Mesodermal cell (in vitro differentiated cells): ENCODE data around the gene RHBDD1.

Source experiments
- H3K27ac ChIP-seq: 2 replicates; pipeline ENCODE4 v1.7.0; 2013; ENCODE audit warnings: mild to moderate bottlenecking, low read depth, low read length, moderate library complexity; ENCODE audit not compliant: severe bottlenecking
- H3K36me3 ChIP-seq: 2 replicates; pipeline ENCODE4 v1.7.1; 2013; ENCODE audit warnings: mild to moderate bottlenecking, low read length, moderate library complexity; ENCODE audit not compliant: control insufficient read depth, insufficient read depth
- H3K4me1 ChIP-seq: one replicate; pipeline ENCODE4 v1.7.1; 2013; ENCODE audit warnings: mild to moderate bottlenecking, low read length; ENCODE audit not compliant: insufficient read depth, control insufficient read depth, poor library complexity, severe bottlenecking
- H3K4me3 ChIP-seq: 2 replicates; pipeline ENCODE4 v1.7.0; 2013; ENCODE audit warnings: low read length, control low read depth, mild to moderate bottlenecking; ENCODE audit not compliant: insufficient read depth, poor library complexity, severe bottlenecking; ENCODE audit errors: extremely low read depth
- H3K9me3 ChIP-seq: 2 replicates; pipeline ENCODE4 v1.7.1; 2013; ENCODE audit warnings: mild to moderate bottlenecking, low read length, moderate library complexity; ENCODE audit not compliant: control insufficient read depth
- WGBS, 2 experiments: methylation state at CpG; one replicate each; pipeline ENCODE4 v1.1.5; 2013; ENCODE audit warnings: missing lambda C conversion rate in 2 of 2; ENCODE audit not compliant: insufficient coverage in 2 of 2; 5-methylcytosine and 5-hydroxymethylcytosine counted together

Gene RHBDD1

GRCh38 chr2:226887940-226888339 is 52.1 kb downstream of the RHBDD1 start:
- Histone ChIP-seq H3K4me3 (no peak overlapping the region), H3K36me3 (no peaks in the 10 kb centered on the region), H3K9me3 (no peaks in the 10 kb centered on the region), H3K4me1 (no peaks in the 10 kb centered on the region), H3K27ac (no peak overlapping the region)
- no CpG with 5 or more reads among the region's 6 CpGs for WGBS, 2 experiments

GRCh38 chr2:226888378-226888965 is 52.6 kb downstream of the RHBDD1 start:
- 85 to 93% methylated on average over 2 of the region's 2 CpGs for WGBS, 2 experiments
- no peaks in the 10 kb centered on the region for H3K36me3 ChIP-seq
- no peak overlapping the region for H3K27ac ChIP-seq
- H3K4me3 ChIP-seq: no peak overlapping the region
- H3K4me1 ChIP-seq: no peaks in the 10 kb centered on the region
- no peaks in the 10 kb centered on the region for H3K9me3 ChIP-seq

- WGBS, 2 experiments: 80 to 87% methylated on average over 2 to 4 of the region's 4 CpGs
- no peak overlapping the region for H3K27ac ChIP-seq
- H3K9me3 ChIP-seq: no peaks in the 10 kb centered on the region
- H3K4me3 ChIP-seq: no peak overlapping the region
- no peaks in the 10 kb centered on the region for H3K4me1 ChIP-seq
- no peaks in the 10 kb centered on the region for H3K36me3 ChIP-seq
These were observed 53.1 kb downstream of the RHBDD1 start for GRCh38 chr2:226888971-226889370.

- no CpG with 5 or more reads among the region's 1 CpG for whole genome bisulfite sequencing, 2 experiments
- Histone ChIP-seq H3K36me3 (no peaks in the 10 kb centered on the region), H3K9me3 (no peaks in the 10 kb centered on the region), H3K4me1 (no peaks in the 10 kb centered on the region), H3K27ac (no peak overlapping the region), H3K4me3 (no peak overlapping the region)
These were observed 54.4 kb downstream of the RHBDD1 start for GRCh38 chr2:226890286-226890685.

- 89 to 100% methylated on average over 1 of the region's 2 CpGs for WGBS, 2 experiments
- Histone ChIP-seq H3K9me3 (no peaks in the 10 kb centered on the region), H3K27ac (no peak overlapping the region), H3K4me1 (no peaks in the 10 kb centered on the region), H3K4me3 (no peak overlapping the region), H3K36me3 (no peaks in the 10 kb centered on the region)
These were observed 56.1 kb downstream of the RHBDD1 start for GRCh38 chr2:226891780-226892590.

- no peak overlapping the region for H3K4me3 ChIP-seq
- 87 to 95% methylated on average over 3 of the region's 3 CpGs for WGBS, 2 experiments
These were observed 56.9 kb downstream of the RHBDD1 start for GRCh38 chr2:226892729-226893128.

GRCh38 chr2:226893216-226893615 is 57.4 kb downstream of the RHBDD1 start:
- Histone ChIP-seq H3K9me3 (no peaks in the 10 kb centered on the region), H3K4me1 (no peaks in the 10 kb centered on the region), H3K36me3 (no peaks in the 10 kb centered on the region), H3K27ac (no peak overlapping the region), H3K4me3 (no peak overlapping the region)
- WGBS, 2 experiments: no CpG with 5 or more reads among the region's 4 CpGs

More at GRCh38 chr2:226892729-226893128, 56.9 kb downstream of the RHBDD1 start:
- Histone ChIP-seq H3K9me3 (no peaks in the 10 kb centered on the region), H3K27ac (no peak overlapping the region), H3K4me1 (no peaks in the 10 kb centered on the region), H3K36me3 (no peaks in the 10 kb centered on the region)

GRCh38 chr2:226894752-226895151 is 58.9 kb downstream of the RHBDD1 start:
- no peaks in the 10 kb centered on the region for H3K4me1 ChIP-seq
- no peaks in the 10 kb centered on the region for H3K36me3 ChIP-seq
- no peak overlapping the region for H3K4me3 ChIP-seq
- H3K9me3 ChIP-seq: no peaks in the 10 kb centered on the region
- 86 to 97% methylated on average over 3 of the region's 3 CpGs for WGBS, 2 experiments
- no peak overlapping the region for H3K27ac ChIP-seq

GRCh38 chr2:226895579-226895978 is 59.7 kb downstream of the RHBDD1 start:
- no peak overlapping the region for H3K4me3 ChIP-seq
- no peaks in the 10 kb centered on the region for H3K4me1 ChIP-seq
- WGBS, 2 experiments: no CpG with 5 or more reads among the region's 2 CpGs

GRCh38 chr2:226898121-226898520 is 62.3 kb downstream of the RHBDD1 start:
- H3K27ac ChIP-seq: no peak overlapping the region
- H3K9me3 ChIP-seq: no peaks in the 10 kb centered on the region
- no peaks in the 10 kb centered on the region for H3K4me1 ChIP-seq
- WGBS, 2 experiments: 93 to 100% methylated on average over 4 of the region's 4 CpGs
- no peaks in the 10 kb centered on the region for H3K36me3 ChIP-seq
- H3K4me3 ChIP-seq: no peak overlapping the region

More at GRCh38 chr2:226895579-226895978, 59.7 kb downstream of the RHBDD1 start:
- no peak overlapping the region for H3K27ac ChIP-seq
- H3K9me3 ChIP-seq: no peaks in the 10 kb centered on the region
- no peaks in the 10 kb centered on the region for H3K36me3 ChIP-seq

GRCh38 chr2:226898897-226899296 is 63.0 kb downstream of the RHBDD1 start:
- Histone ChIP-seq H3K4me3 (no peak overlapping the region), H3K9me3 (no peaks in the 10 kb centered on the region), H3K4me1 (no peaks in the 10 kb centered on the region), H3K27ac (no peak overlapping the region), H3K36me3 (no peaks in the 10 kb centered on the region)
- no CpG with 5 or more reads among the region's 3 CpGs for WGBS, 2 experiments
